ENCODE data around the gene AREL1. TPM values are rescaled to one million over a fixed set of nuclear protein-coding genes. Genes with fewer than 3 reads are reported as not detected.

Gene AREL1
- total and polyA plus RNA-seq, 2 of the 8 experiments (the other 6 are each of a cell fraction or from before 2014, with no cell fraction given), result 31.4 to 49.1 TPM

DNA sequence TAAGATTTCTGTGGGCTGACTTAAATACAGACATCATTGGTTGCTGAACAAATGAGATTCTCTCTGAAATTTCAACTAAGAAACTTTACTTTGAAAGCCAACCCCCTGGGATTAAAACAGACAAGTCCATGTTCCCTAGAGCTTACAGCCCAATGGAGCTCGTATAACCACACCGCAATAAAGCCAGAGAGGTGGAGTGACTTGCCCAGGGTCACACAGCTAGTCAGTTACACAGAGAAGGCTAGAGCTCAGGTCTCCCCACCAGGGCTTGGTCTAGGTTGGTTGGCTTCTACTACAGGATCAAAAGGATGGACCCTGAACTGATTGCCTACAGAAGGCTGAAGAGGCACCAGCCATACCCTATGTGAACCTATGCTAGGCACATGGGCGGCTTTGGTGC is 92.0 kb downstream of the AREL1 start:
- Histone ChIP-seq H2AFZ (ENCODE audit: low read length) (no peak overlapping the region), H2BK5ac (ENCODE audit: low read depth, low read length) (no peak overlapping the region), H3K9me3 (ENCODE audit: insufficient read depth in 2 of 2, low read depth in 1 of 2, low read length in 1 of 2) (no peaks in the 10 kb centered on the region), H3K4me3 (ENCODE audit: extremely low read depth in 1 of 4, insufficient read depth in 2 of 4, low read depth in 3 of 4, low read length in 4 of 4) (no peak overlapping the region), H4K91ac (replicated peaks; ENCODE audit: insufficient read length, low read length) (no peak overlapping the region), H3K4me1 (replicated peaks in 1 of 4; ENCODE audit: control insufficient read depth in 3 of 4, insufficient read depth in 4 of 4, low read length in 3 of 4) (peaks cover 2 to 5% (median 4%) of the 10 kb centered on the region in 4 experiments; a peak in 4 of 7 replicates), H3K36me3 (ENCODE audit: control insufficient read depth in 2 of 4, insufficient read depth in 4 of 4, low read length in 3 of 4) (no peaks in the 10 kb centered on the region), H3K56ac (replicated peaks; ENCODE audit: insufficient read length, low read depth, low read length) (no peak overlapping the region), H4K5ac (ENCODE audit: insufficient read length, low read depth, low read length) (no peak overlapping the region), H3K14ac (ENCODE audit: insufficient read length) (no peak overlapping the region), H4K20me1 (replicated peaks in 1 of 2; ENCODE audit: control insufficient read depth in 1 of 2, insufficient read depth in 2 of 2, low read length in 2 of 2) (no peaks in the 10 kb centered on the region), H3K23me2 (ENCODE audit: low read depth, low read length) (no peaks in the 10 kb centered on the region; the same call in 1 of the 2 replicates), H2BK120ac (replicated peaks; ENCODE audit: low read depth, low read length) (no peak overlapping the region), H3K27me3 (replicated peaks in 1 of 4; ENCODE audit: control insufficient read depth in 3 of 4, extremely low read depth in 1 of 4, insufficient read depth in 3 of 4, low read length in 3 of 4) (no peaks in the 10 kb centered on the region; a peak in 1 of 7 replicates), H2BK15ac (ENCODE audit: low read length) (no peak overlapping the region), H2AK5ac (ENCODE audit: low read depth, low read length) (no peak overlapping the region), H3K79me1 (ENCODE audit: low read depth, low read length) (no peaks in the 10 kb centered on the region), H3K27ac (ENCODE audit: low read depth, low read length) (no peak overlapping the region), H4K8ac (ENCODE audit: extremely low read depth, insufficient read depth, low read length) (no peak overlapping the region), H3K23ac (ENCODE audit: insufficient read length) (no peak overlapping the region), H3K79me2 (ENCODE audit: control insufficient read depth in 1 of 2, insufficient read depth in 2 of 2, low read length in 2 of 2) (no peaks in the 10 kb centered on the region), H2BK20ac (ENCODE audit: low read length) (no peak overlapping the region), H3K18ac (ENCODE audit: extremely low read depth, low read length) (no peak overlapping the region), H3K4ac (replicated peaks; ENCODE audit: insufficient read length, low read depth, low read length) (no peak overlapping the region), H3K4me2 (ENCODE audit: insufficient read depth in 1 of 2, low read depth in 2 of 2, low read length in 2 of 2) (no peak overlapping the region), H2BK12ac (ENCODE audit: low read depth, low read length) (0 out of 2 replicates have a peak overlapping the region, but pooled peaks have one; percentile 5), H3K9ac (replicated peaks in 1 of 4; ENCODE audit: extremely low read depth in 1 of 4, low read depth in 3 of 4, low read length in 3 of 4) (no peak overlapping the region)
- WGBS, 2 experiments (ENCODE audit: extremely low coverage in 1 of 2, insufficient coverage in 1 of 2, insufficient read length in 1 of 2, insufficient replicate concordance in 2 of 2, low coverage in 1 of 2, low lambda C conversion rate in 2 of 2, missing lambda C conversion rate in 1 of 2), result 94% methylated on average over 3 of the region's 3 CpGs; no CpG with 5 or more reads in 1 of the 2 experiments
- TF ChIP-seq RFX5 (IDR thresholded peaks at IDR 0.05; ENCODE audit: borderline replicate concordance, low read depth, low read length), result no peak
- TF ChIP-seq HDAC2 (IDR thresholded peaks at IDR 0.05; ENCODE audit: borderline replicate concordance in 1 of 2, low read depth in 2 of 2, low read length in 2 of 2), result no peak
- TF ChIP-seq KDM1A (IDR thresholded peaks at IDR 0.05; ENCODE audit: borderline replicate concordance, low read length), result no peak
- no peak for TF ChIP-seq ASH2L (IDR thresholded peaks at IDR 0.05; ENCODE audit: low read length)
- no peak for TF ChIP-seq TAF1 (IDR thresholded peaks at IDR 0.05; ENCODE audit: low read depth, low read length)
- DNase-seq (ENCODE audit: low read depth in 1 of 2, low spot score in 2 of 2) (no peak), FAIRE-seq (no peak)
- ChIA-PET CTCF (ENCODE audit: partially characterized antibody) (interaction anchor here (0.6 to 4.5 kb wide), 2 partner anchors 11 to 242 kb away, joined by 3 to 45 read pairs; no protein-coding TSS in a partner anchor), POLR2A (ENCODE audit: partially characterized antibody) (no interaction called here)
